ENCODE data around the gene NCAPG2. TPM values are rescaled to one million over a fixed set of nuclear protein-coding genes. Genes with fewer than 3 reads are reported as not detected.

The NCAPG2 gene
- total and polyA plus RNA-seq, 2 donors from 2014 or later, result 1.3 to 6.3 TPM

DNA sequence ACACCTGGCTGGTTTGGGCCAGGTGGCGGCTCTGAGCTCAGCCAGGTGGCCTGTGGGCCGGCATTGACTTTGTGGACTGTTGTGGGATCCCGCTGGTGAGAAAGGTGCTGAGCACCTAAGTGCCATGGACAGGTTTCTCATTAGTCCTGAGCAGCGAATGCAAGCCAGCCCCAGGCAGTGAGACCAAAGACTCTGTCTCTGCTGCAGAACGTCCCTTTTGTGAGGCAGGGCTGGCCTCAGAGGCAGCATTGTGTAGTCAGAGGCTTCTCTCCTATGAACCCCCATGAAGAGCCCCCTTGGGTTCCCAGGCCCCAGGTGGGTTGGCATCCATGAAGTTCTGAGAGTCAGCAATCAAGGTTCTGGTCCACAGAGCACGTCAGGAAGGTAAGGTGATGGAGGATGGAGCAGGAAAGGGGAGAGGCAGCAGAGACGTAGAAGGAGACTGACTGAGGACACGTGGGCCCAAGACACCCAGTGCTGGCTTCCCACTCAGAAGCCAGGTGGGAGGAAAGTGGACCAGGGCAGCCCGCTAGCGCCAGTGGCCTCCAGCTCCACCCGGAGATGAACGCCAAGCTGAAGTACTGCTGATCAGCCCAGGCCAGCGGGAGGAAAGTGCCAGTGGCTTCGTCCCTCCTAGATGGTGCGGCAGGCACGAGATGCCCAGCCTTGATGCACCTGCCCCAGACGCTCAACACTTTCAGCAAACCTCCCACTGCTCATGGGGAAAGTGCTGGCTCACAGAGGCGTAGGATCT, 97.8 kb downstream of the NCAPG2 start:
- Histone ChIP-seq H3K36me3 (ENCODE audit: control insufficient read depth in 2 of 3, insufficient read depth in 3 of 3, low read length in 3 of 3) (no peaks in the 10 kb centered on the region), H3K9me3 (ENCODE audit: control insufficient read depth in 2 of 3, insufficient read depth in 1 of 3, low read length in 3 of 3) (no peaks in the 10 kb centered on the region), H3K4me3 (ENCODE audit: low read length in 3 of 3) (no peak overlapping the region), H3K27me3 (ENCODE audit: control insufficient read depth, insufficient read depth, low read length) (no peaks in the 10 kb centered on the region), H3K4me1 (ENCODE audit: control insufficient read depth in 2 of 3, insufficient read depth in 2 of 3, low read depth in 1 of 3, low read length in 3 of 3) (no peaks in the 10 kb centered on the region), H3K9ac (ENCODE audit: low read length in 3 of 3) (no peak overlapping the region), H3K27ac (ENCODE audit: low read depth in 2 of 2, low read length in 2 of 2) (no peak overlapping the region)
- FAIRE-seq (no peak), DNase-seq (no peak)
- intact Hi-C loops (cut with DNase I), result no loop called here
- TF ChIP-seq, protein P1, sequence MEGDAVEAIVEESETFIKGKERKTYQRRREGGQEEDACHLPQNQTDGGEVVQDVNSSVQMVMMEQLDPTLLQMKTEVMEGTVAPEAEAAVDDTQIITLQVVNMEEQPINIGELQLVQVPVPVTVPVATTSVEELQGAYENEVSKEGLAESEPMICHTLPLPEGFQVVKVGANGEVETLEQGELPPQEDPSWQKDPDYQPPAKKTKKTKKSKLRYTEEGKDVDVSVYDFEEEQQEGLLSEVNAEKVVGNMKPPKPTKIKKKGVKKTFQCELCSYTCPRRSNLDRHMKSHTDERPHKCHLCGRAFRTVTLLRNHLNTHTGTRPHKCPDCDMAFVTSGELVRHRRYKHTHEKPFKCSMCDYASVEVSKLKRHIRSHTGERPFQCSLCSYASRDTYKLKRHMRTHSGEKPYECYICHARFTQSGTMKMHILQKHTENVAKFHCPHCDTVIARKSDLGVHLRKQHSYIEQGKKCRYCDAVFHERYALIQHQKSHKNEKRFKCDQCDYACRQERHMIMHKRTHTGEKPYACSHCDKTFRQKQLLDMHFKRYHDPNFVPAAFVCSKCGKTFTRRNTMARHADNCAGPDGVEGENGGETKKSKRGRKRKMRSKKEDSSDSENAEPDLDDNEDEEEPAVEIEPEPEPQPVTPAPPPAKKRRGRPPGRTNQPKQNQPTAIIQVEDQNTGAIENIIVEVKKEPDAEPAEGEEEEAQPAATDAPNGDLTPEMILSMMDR (IDR thresholded peaks at IDR 0.05; ENCODE audit: borderline replicate concordance, extremely low read depth, insufficient read depth), result no peak

DNA sequence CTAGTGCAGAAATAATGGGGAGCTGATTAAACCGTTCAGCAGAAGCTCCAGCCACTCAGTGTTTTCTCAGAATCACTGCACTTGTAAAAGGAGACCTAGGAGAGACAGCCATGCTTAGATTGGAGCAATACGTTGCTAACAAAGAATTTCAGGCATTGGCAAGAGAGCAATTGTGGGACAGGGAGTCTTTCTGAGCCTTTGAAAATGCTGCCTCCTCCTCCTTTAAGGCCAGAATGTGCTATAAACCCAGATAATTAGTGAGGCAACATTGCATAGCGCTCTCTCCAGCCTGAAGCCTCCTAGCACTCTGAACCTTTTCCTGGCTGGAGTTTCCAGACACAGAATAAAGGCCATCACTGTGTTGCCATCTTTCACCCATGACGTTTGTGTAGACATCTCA, 98.5 kb downstream of the NCAPG2 start:
- no peaks in the 10 kb centered on the region for H3K27me3 ChIP-seq (ENCODE audit: control insufficient read depth, insufficient read depth, low read length)
- TF ChIP-seq, protein P1 (IDR thresholded peaks at IDR 0.05; ENCODE audit: borderline replicate concordance, extremely low read depth, insufficient read depth), result no peak
- no peak overlapping the region for H3K9ac ChIP-seq (ENCODE audit: low read length in 3 of 3)
- H3K4me3 ChIP-seq (ENCODE audit: low read length in 3 of 3), result no peak overlapping the region
- DNase-seq (peak in 1 of 5 donors; percentile 19), FAIRE-seq (no peak)
- H3K27ac ChIP-seq (ENCODE audit: low read depth in 2 of 2, low read length in 2 of 2), result no peak overlapping the region
- no peaks in the 10 kb centered on the region for H3K9me3 ChIP-seq (ENCODE audit: control insufficient read depth in 2 of 3, insufficient read depth in 1 of 3, low read length in 3 of 3)
- no peaks in the 10 kb centered on the region for H3K36me3 ChIP-seq (ENCODE audit: control insufficient read depth in 2 of 3, insufficient read depth in 3 of 3, low read length in 3 of 3)
- intact Hi-C loops (cut with DNase I), result no loop called here
- H3K4me1 ChIP-seq (ENCODE audit: control insufficient read depth in 2 of 3, insufficient read depth in 2 of 3, low read depth in 1 of 3, low read length in 3 of 3), result no peaks in the 10 kb centered on the region

DNA sequence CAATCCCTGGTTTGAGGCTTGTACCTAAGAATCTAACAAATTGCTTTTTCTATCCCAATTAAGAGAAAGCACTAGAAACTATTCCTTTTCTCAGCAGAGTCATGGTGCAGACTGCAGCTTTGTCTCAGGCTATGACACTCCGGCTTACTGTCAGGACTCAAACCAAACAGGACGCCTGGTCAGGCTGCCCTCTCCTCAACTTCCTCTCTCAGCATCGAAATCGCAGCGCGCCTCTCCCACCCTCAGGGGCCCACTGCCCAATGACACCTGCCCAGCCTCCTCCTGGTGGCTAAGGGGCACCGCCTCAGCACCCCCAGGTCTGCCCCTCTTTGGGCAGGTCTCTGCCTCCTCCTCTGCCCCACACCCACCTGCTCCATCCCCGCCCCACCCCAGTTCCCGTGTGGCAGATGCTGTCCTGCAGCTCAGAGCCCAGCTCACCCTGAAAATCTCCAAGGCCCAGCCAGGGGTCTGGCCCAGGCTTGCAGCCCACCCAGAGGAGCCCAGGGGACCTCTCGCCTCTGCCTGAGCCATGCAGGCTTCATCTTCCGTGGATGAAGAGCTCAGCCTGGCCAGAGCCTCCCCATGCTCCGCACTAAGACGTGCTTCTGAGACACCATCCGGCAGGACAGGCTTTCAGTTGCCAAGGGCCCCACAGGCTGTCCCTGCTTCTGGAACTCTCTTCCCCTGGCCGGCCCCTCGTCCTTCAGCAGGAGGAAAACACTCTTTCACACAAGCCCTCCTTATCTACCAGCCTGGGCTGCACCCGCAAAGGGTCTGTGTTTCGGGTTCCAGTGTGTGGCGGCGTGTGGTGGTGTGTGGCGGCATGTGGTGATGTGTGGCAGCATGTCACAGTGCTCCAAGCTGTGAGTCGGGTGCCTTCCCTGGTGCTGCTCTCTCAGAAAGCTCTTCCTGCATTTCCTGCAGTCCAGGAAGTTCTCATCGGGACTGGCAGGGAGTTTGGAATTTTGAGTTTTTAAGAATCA, 100.5 kb downstream of the NCAPG2 start:
- no peak overlapping the region for H3K9ac ChIP-seq (ENCODE audit: low read length in 3 of 3)
- no peaks in the 10 kb centered on the region for H3K36me3 ChIP-seq (ENCODE audit: control insufficient read depth in 2 of 3, insufficient read depth in 3 of 3, low read length in 3 of 3)
- TF ChIP-seq, protein P1 (IDR thresholded peaks at IDR 0.05; ENCODE audit: borderline replicate concordance, extremely low read depth, insufficient read depth), result no peak
- no peaks in the 10 kb centered on the region for H3K4me1 ChIP-seq (ENCODE audit: control insufficient read depth in 2 of 3, insufficient read depth in 2 of 3, low read depth in 1 of 3, low read length in 3 of 3)
- H3K9me3 ChIP-seq (ENCODE audit: control insufficient read depth in 2 of 3, insufficient read depth in 1 of 3, low read length in 3 of 3), result no peaks in the 10 kb centered on the region
- FAIRE-seq (no peak), DNase-seq (no peak)
- intact Hi-C loops (cut with DNase I), result no loop called here
- no peaks in the 10 kb centered on the region for H3K27me3 ChIP-seq (ENCODE audit: control insufficient read depth, insufficient read depth, low read length)
- H3K4me3 ChIP-seq (ENCODE audit: low read length in 3 of 3), result no peak overlapping the region
- no peak overlapping the region for H3K27ac ChIP-seq (ENCODE audit: low read depth in 2 of 2, low read length in 2 of 2)
